Endothelial cell of umbilical vein (primary cell): ENCODE results near the gene SDK2. TPM values are rescaled to one million over a fixed set of nuclear protein-coding genes. Genes with fewer than 3 reads are reported as not detected.
"Not testable (repeated sequence)": the region's sequence is repeated elsewhere in the genome, so short reads cannot be mapped to it uniquely, and the experiment has no call there.

Source experiments
- BruUV-seq: library from RNA; stranded (reverse); fragments of 400-500 nt; replicated peaks from 2 replicates; lab custom pipeline; 2021; lab: Mats Ljungman, UMichigan
- CTCF ChIA-PET: fragments of 300-600, 350-600 bp; sonication (Branson Sonifier 250); formaldehyde crosslinking; loops from one replicate; lab custom pipeline; 2021; ENCODE audit warnings: antibody characterized with exemption, inconsistent platforms; lab: Charles Lee
- POLR2A ChIA-PET: fragments of 300-600, 350-600 bp; sonication (Branson Sonifier 250); formaldehyde crosslinking; loops from one replicate; lab custom pipeline; 2021; ENCODE audit warnings: antibody characterized with exemption, inconsistent platforms; lab: Charles Lee
- DNase-seq: peaks from one replicate; pipeline ENCODE4 v3.0.0-alpha.2; 2011; ENCODE audit warnings: low read depth, low spot score
- FAIRE-seq: peaks from 2 replicates; lab custom pipeline; 2011; peaks lifted over from hg19 to GRCh38; lab: Jason Lieb, UNC
- H2AFZ ChIP-seq: 2 replicates; pipeline ENCODE4 v1.6.0; 2012; ENCODE audit warnings: low read depth, low read length, control low read depth, inconsistent platforms
- H3K27ac ChIP-seq: 2 replicates; pipeline ENCODE4 v1.5.1; 2011; ENCODE audit warnings: low read depth, mild to moderate bottlenecking, control low read depth, low read length, moderate library complexity; ENCODE audit not compliant: insufficient read depth
- H3K27me3 ChIP-seq, 2 experiments: 2 replicates each; pipeline versions ENCODE4 v1.6.0 to v1.6.1; 2011; ENCODE audit warnings: low read length in 2 of 2, mixed read lengths in 1 of 2; ENCODE audit not compliant: control insufficient read depth in 2 of 2, insufficient read depth in 2 of 2
- H3K36me3 ChIP-seq, 2 experiments: 2 replicates in 1 of 2; 3 replicates in 1 of 2; pipeline ENCODE4 v1.5.1; 2011; ENCODE audit warnings: low read length in 2 of 2, mild to moderate bottlenecking in 1 of 2, moderate library complexity in 1 of 2; ENCODE audit not compliant: control insufficient read depth in 2 of 2, insufficient read depth in 2 of 2; ENCODE audit errors: extremely low read depth in 1 of 2
- H3K4me1 ChIP-seq: 3 replicates; pipeline ENCODE4 v1.5.1; 2011; ENCODE audit warnings: mild to moderate bottlenecking, low read length; ENCODE audit not compliant: control insufficient read depth, insufficient read depth; ENCODE audit errors: extremely low read depth
- H3K4me2 ChIP-seq: 2 replicates; pipeline ENCODE4 v1.6.1; 2011; ENCODE audit warnings: low read length, control low read depth, mixed read lengths; ENCODE audit not compliant: insufficient read depth
- H3K4me3 ChIP-seq, 3 experiments: fragments of 200-600 bp in 1 of 3; sonication (generic), shearing (Covaris generic) in 1 of 3; replicated peaks in 1 of 3; 2 replicates each; pipeline ENCODE4 v1.5.1; 2011 to 2016; ENCODE audit warnings: control low read depth in 3 of 3, low read length in 3 of 3, mild to moderate bottlenecking in 2 of 3, inconsistent platforms in 1 of 3, low read depth in 1 of 3, moderate library complexity in 1 of 3; ENCODE audit not compliant: insufficient read depth in 1 of 3
- H3K79me2 ChIP-seq: 2 replicates; pipeline ENCODE4 v1.6.0; 2012; ENCODE audit warnings: low read length, inconsistent platforms; ENCODE audit not compliant: control insufficient read depth, insufficient read depth
- H3K9ac ChIP-seq: replicated peaks from 2 replicates; pipeline ENCODE3; 2011; ENCODE audit warnings: low read length, control low read depth; ENCODE audit not compliant: insufficient read depth; ENCODE audit errors: extremely low read depth
- H3K9me1 ChIP-seq: replicated peaks from 3 replicates; pipeline ENCODE4 v1.6.0; 2011; ENCODE audit warnings: mild to moderate bottlenecking, low read length; ENCODE audit not compliant: control insufficient read depth, insufficient read depth; ENCODE audit errors: extremely low read depth
- H3K9me3 ChIP-seq: replicated peaks from 2 replicates; pipeline ENCODE4 v1.5.1; 2012; ENCODE audit warnings: low read length, inconsistent platforms; ENCODE audit not compliant: control insufficient read depth, insufficient read depth
- H4K20me1 ChIP-seq: replicated peaks from 2 replicates; pipeline ENCODE3; 2011; ENCODE audit warnings: mild to moderate bottlenecking, low read length; ENCODE audit not compliant: control insufficient read depth, insufficient read depth; ENCODE audit errors: extremely low read depth
- CTCF ChIP-seq, 2 donors: IDR thresholded peaks; 1 replicate in 1 of 2; 2 replicates in 1 of 2; pipeline ENCODE4 v1.5.1; 2011; ENCODE audit warnings: low read length in 2 of 2, mild to moderate bottlenecking in 2 of 2, moderate library complexity in 2 of 2, control low read depth in 1 of 2, inconsistent platforms in 1 of 2, low read depth in 1 of 2; ENCODE audit not compliant: insufficient read depth in 1 of 2; ENCODE audit errors: extremely low read depth in 1 of 2
- EZH2 ChIP-seq: IDR thresholded peaks from 2 replicates; pipeline ENCODE4 v1.6.1; 2012; ENCODE audit warnings: borderline replicate concordance, low read depth, mild to moderate bottlenecking, moderate library complexity, low read length, inconsistent platforms; ENCODE audit not compliant: severe bottlenecking
- GATA2 ChIP-seq: IDR thresholded peaks from 2 replicates; pipeline ENCODE4 v1.7.0; 2011; ENCODE audit warnings: low read depth, mild to moderate bottlenecking, moderate library complexity, mixed read lengths, low read length; ENCODE audit not compliant: insufficient read length, insufficient read depth
- JUN ChIP-seq: IDR thresholded peaks from 2 replicates; pipeline ENCODE4 v1.6.1; 2011; ENCODE audit warnings: borderline replicate concordance, low read depth; ENCODE audit not compliant: insufficient read length, insufficient read depth
- MAX ChIP-seq: IDR thresholded peaks from 2 replicates; pipeline ENCODE4 v1.6.1; 2011; ENCODE audit not compliant: insufficient read depth, insufficient read length
- MYC ChIP-seq: IDR thresholded peaks from one replicate; pipeline ENCODE4 v1.6.1; 2011; ENCODE audit warnings: mild to moderate bottlenecking, low read depth, low read length
- POLR2A ChIP-seq: IDR thresholded peaks from 2 replicates; pipeline ENCODE4 v1.6.1; 2012; ENCODE audit warnings: low read depth, mild to moderate bottlenecking, control low read depth, low read length
- dilution Hi-C: fragments of 300-500 bp; cut with MboI; formaldehyde crosslinking; loops from one replicate; pipeline ENCODE4 v1.15.0; 2019; ENCODE audit warnings: low sequenced_read_pairs; ENCODE audit not compliant: extremely low pct_ligation_motif_present
- intact Hi-C: fragments of 100-400 bp; cut with micrococcal nuclease; formaldehyde crosslinking; loops from one replicate; pipeline ENCODE4 v1.10.0; 2022
- polyA plus RNA-seq, 4 experiments: library from polyadenylated mRNA; depleted of rRNA in 3 of 4; stranded (reverse) in 3 of 4; unstranded in 1 of 4; fragments of >200 nt; gene quantifications; 2 replicates each; pipeline versions ENCODE4 v1.2.1 to v1.2.3, GENCODE V29; 2011 to 2012; ENCODE audit warnings: missing spikeins in 1 of 4
- total RNA-seq: library from RNA; stranded (reverse); gene quantifications from 2 replicates; pipeline ENCODE4 v1.2.3, GENCODE V29; 2021

SDK2 gene
- total and polyA plus RNA-seq, 2 donors (not counting 3 experiments of a cell fraction or from before 2014, with no cell fraction given) = not detected

GRCh38 chr17:73308959-73309358, 335.3 kb downstream of the SDK2 start:
- FAIRE-seq, H4K20me1 ChIP-seq, DNase-seq, H3K36me3 ChIP-seq, H3K9me3 ChIP-seq, BruUV-seq, H3K4me2 ChIP-seq, H3K4me3 ChIP-seq, H3K27me3 ChIP-seq, H3K27ac ChIP-seq, H3K9me1 ChIP-seq, dilution Hi-C loops, POLR2A ChIA-PET, H3K9ac ChIP-seq, H2AFZ ChIP-seq: not testable (repeated sequence)
- intact Hi-C loops = loop anchor here (10.0 kb wide), 1 partner anchor 404 kb away; no protein-coding TSS in a partner anchor
- CTCF ChIA-PET = interaction anchor here (1.3 to 6.5 kb wide), 5 partner anchors 17 to 581 kb away, joined by 4 to 70 read pairs (median 13); a partner anchor contains a TSS
- Histone ChIP-seq H3K79me2 (peaks cover 57% of the 10 kb centered on the region), H3K4me1 (peaks cover 57% of the 10 kb centered on the region)

GRCh38 chr17:73308017-73308823, 336.0 kb downstream of the SDK2 start:
- POLR2A ChIA-PET = no interaction called here
- no peaks in the 10 kb centered on the region for H3K9me3 ChIP-seq
- H3K9me1 ChIP-seq = no peaks in the 10 kb centered on the region
- peak overlapping the region; percentile 29 for H3K4me2 ChIP-seq
- H2AFZ ChIP-seq = no peak overlapping the region
- no peak overlapping the region for H3K4me3 ChIP-seq
- FAIRE-seq (peak; percentile 73), DNase-seq (peak; percentile 68)
- H3K79me2 ChIP-seq = peaks cover 65% of the 10 kb centered on the region
- H4K20me1 ChIP-seq = no peaks in the 10 kb centered on the region
- no peaks in the 10 kb centered on the region for H3K36me3 ChIP-seq
- peak overlapping the region; percentile 2 for H3K27ac ChIP-seq
- TF ChIP-seq GATA2 (peak; percentile 96), MYC (no peak), MAX (no peak), JUN (no peak), POLR2A (no peak), EZH2 (no peak), CTCF (IDR thresholded peaks at IDR 0.05; ENCODE audit: extremely low read depth in 1 of 2, insufficient read depth in 1 of 2, low read depth in 1 of 2, low read length in 2 of 2) (no peak)
- H3K27me3 ChIP-seq = no peaks in the 10 kb centered on the region
- dilution Hi-C loops (no loop called here), intact Hi-C loops (loop anchor here (10.0 kb wide), 1 partner anchor 403 kb away; no protein-coding TSS in a partner anchor)
- CTCF ChIA-PET = interaction anchor here (0.7 to 6.5 kb wide), 9 partner anchors 9 to 580 kb away, joined by 3 to 70 read pairs (median 7); a partner anchor contains a TSS
- peaks cover 61% of the 10 kb centered on the region for H3K4me1 ChIP-seq
- BruUV-seq = no TSS peak
- H3K9ac ChIP-seq = no peak overlapping the region
